Measurements from ENCODE around the gene RGS14. TPM values are rescaled to one million over a fixed set of nuclear protein-coding genes. Genes with fewer than 3 reads are reported as not detected.

RGS14 gene
- 10 to 100 TPM; 42.8 to 43.5 TPM for total RNA-seq

GRCh38 chr5:177357459-177358351, at the start of gene RGS14:
Gene RGS14 (plus strand): TSS chr5:177357924. CDS start chr5:177358025, 101 bp downstream.
- CTCF ChIA-PET: interaction anchor here (0.7 to 3.8 kb wide), 8 partner anchors 11 to 74 kb away, joined by 3 to 16 read pairs (median 5); no protein-coding TSS in a partner anchor
- POLR2A ChIA-PET: interaction anchor here (1.2 kb wide), 1 partner anchor 8 kb away, joined by 3 read pairs; no protein-coding TSS in a partner anchor

DNA sequence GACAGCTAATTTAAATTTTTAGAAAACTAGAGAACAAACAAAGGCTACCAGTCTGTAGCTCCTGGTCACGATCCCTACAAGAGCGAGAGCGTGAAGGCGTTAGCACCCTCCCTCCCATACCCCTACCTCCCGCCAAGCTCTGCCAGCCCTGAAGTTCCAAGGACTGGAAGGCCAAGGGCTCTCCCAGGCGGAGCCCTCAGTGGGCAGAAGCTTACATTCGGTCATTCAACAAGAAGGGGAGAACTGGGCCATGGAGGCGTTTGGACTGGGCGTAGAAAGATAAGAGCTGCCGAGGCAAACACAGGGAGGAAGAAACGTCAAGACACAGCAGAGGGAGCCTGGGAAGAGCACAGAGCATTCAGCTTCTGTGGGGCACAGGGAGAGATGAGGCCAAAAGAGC, 49.0 kb upstream of the RGS14 start:
- CTCF ChIA-PET: interaction anchor here (0.9 to 3.7 kb wide), 14 partner anchors 9 to 198 kb away, joined by 3 to 27 read pairs (median 8); partner anchors contain the start of genes LMAN2 and PRR7

GRCh38 chr5:177309351-177310191, 48.2 kb upstream of the RGS14 start:
- CTCF ChIA-PET: interaction anchor here (0.6 to 3.7 kb wide), 33 partner anchors 9 to 199 kb away, joined by 3 to 27 read pairs (median 4); partner anchors contain the start of genes LMAN2, PDLIM7, PRR7 and SLC34A1

More for the DNA sequence above, 49.0 kb upstream of the RGS14 start:
- POLR2A ChIA-PET: interaction anchor here (0.7 kb wide), 1 partner anchor 126 kb away, joined by 5 read pairs; no protein-coding TSS in a partner anchor

DNA sequence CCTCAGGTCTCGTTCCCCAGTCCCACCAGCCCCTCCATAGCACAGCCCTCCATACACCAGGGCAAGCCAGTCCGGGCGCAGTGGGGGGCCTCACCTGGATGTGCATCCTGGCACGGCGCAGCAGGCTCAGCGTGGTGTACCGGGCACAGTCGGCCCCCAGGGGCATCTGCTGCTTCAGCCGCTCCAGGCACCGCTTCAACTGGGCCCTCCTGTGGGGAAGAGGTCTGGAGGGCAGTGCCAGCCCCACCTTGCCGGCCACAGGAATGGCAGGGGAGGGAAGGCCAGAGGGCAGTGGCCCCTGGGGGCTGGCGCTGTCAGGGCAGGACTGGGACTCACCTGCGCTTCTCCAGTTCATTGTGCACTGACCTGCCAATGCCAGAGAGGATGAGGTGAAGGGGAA, 47.4 kb upstream of the RGS14 start:
- ChIA-PET POLR2A (no interaction called here), CTCF (interaction anchor here (0.6 to 3.7 kb wide), 31 partner anchors 8 to 200 kb away, joined by 3 to 27 read pairs (median 4); partner anchors contain the start of genes LMAN2, PDLIM7 and PRR7)

More at GRCh38 chr5:177309351-177310191, 48.2 kb upstream of the RGS14 start:
- POLR2A ChIA-PET: no interaction called here

DNA sequence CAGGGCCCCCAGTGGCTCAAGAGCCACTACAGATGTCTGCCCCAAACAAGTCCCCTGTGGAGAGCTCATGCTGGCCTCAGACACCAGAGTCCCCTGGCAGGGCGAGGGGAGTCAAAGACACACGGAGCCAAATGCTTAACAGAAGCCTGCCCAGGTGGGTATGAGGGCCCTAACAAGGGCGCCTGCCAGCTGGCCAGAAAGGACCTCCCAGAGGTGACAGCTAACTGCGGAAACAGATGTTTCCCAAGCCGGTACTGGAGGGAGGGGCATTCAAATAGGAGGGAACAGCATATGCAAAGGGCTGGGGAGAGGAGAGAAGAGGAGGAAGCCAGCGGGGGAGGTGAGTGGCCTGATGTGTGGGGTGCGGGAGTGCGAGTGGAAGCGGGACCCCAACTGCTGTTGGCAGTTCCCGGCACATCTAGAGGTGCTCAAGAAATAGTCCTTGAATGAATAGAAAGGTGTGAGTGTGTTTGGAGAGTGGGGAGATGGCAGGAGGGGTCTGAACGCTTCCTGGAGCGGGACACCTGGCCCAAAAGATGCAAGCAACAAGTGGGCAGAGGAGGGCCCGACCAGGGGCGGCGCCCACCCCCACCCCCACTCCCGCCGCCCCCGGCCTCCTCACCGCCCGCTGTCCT, 46.9 kb upstream of the RGS14 start:
- ChIA-PET POLR2A (interaction anchor here (0.6 to 1.5 kb wide), 2 partner anchors 162 to 187 kb away, joined by 3 to 4 read pairs; partner anchors contain the start of gene PDLIM7), CTCF (interaction anchor here (0.6 to 3.7 kb wide), 13 partner anchors 18 to 197 kb away, joined by 3 to 27 read pairs (median 6); no protein-coding TSS in a partner anchor)

DNA sequence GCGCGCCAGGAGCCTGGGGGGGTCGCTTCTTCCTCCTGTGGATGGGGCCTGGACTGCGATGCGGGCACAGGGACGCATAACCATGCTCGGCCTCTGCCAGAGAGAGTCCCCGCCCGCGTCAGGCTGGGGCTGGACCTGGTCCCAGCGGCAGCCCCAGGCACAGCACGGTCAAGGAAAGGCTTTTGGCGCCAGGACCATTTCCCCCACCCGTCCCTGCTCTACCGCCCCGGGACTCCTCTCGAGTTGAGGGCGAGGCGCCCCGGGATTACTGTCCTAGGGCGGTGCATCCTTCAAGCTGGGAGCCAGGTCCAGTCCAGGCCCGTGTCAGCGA, 46.4 kb upstream of the RGS14 start:
- ChIA-PET POLR2A (interaction anchor here (0.6 to 1.5 kb wide), 2 partner anchors 161 to 186 kb away, joined by 3 to 4 read pairs; partner anchors contain the start of gene PDLIM7), CTCF (interaction anchor here (3.7 to 5.3 kb wide), 2 partner anchors 79 to 92 kb away, joined by 20 to 21 read pairs; no protein-coding TSS in a partner anchor)

- ChIA-PET POLR2A (interaction anchor here (0.6 to 1.5 kb wide), 3 partner anchors 60 to 186 kb away, joined by 3 to 4 read pairs (median 4); partner anchors contain the start of gene PDLIM7), CTCF (interaction anchor here (0.7 to 5.3 kb wide), 6 partner anchors 9 to 120 kb away, joined by 3 to 21 read pairs (median 6); partner anchors contain the start of genes PRELID1 and RAB24)
These were observed 45.7 kb upstream of the RGS14 start, which contains the start of gene MXD3 for GRCh38 chr5:177311723-177312648. Gene MXD3 (minus strand): TSS chr5:177311898. CDS start chr5:177311830, 68 bp downstream.

- CTCF ChIA-PET: interaction anchor here (0.7 to 5.3 kb wide), 8 partner anchors 9 to 160 kb away, joined by 3 to 21 read pairs (median 4); partner anchors contain the start of genes PRELID1 and RAB24
- POLR2A ChIA-PET: interaction anchor here (0.7 to 1.5 kb wide), 3 partner anchors 14 to 185 kb away, joined by 3 to 10 read pairs (median 4); partner anchors contain the start of gene PDLIM7
These were observed 45.0 kb upstream of the RGS14 start for GRCh38 chr5:177312649-177313181.

- POLR2A ChIA-PET: interaction anchor here (0.7 to 1.2 kb wide), 3 partner anchors 14 to 190 kb away, joined by 3 to 4 read pairs (median 4); no protein-coding TSS in a partner anchor
- CTCF ChIA-PET: interaction anchor here (0.6 to 5.3 kb wide), 6 partner anchors 10 to 354 kb away, joined by 3 to 21 read pairs (median 4); partner anchors contain the start of genes PRELID1 and RAB24
These were observed 44.0 kb upstream of the RGS14 start for GRCh38 chr5:177313561-177314259.

DNA sequence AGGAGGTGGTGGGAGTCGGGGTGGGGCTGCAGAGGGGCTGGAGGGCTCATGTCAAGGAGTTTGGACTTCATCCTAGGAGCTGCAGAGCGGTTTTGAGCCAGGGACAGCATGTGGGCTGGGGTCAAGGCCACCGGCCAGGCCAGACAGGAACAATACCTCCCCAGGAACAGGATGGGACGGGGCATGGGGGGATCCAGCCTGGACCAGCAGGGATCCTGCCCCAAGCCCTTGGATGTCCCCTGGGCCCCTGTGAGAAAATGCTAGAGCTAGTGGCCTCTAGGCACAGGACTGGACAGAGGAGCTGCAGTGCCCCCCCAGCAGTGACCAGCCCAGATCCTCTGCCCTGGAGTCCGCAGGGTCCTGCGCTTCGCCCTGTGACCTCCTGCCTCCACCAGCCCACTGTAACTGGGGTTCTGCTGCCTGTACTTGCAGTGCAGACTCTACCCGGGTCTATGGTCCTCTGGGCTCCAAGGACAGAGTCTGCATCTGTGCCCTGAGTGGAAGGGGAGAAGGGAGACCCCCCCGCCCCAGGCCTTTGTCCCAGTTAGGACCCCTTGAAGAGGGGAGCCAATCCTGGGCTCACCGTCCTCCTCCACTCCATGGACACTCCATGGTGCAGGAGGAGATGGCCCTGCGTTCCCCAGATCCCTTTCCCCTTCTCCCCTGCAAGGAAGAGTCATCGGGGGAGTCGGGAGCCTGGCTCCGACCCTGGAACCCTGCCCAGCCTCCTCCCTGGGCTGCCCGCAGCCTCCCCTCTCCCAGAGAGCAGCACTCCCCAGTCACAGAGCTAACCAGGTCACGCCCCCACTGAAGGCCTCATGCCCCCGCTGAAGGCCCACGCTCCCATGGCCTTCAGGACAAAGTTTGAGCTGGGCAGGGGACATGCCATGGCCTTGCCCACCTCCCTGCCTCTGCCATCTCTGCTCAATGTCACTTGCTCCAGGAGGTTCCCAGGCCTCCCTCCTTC, 43.1 kb upstream of the RGS14 start:
- ChIA-PET POLR2A (no interaction called here), CTCF (interaction anchor here (0.6 to 5.3 kb wide), 5 partner anchors 13 to 355 kb away, joined by 3 to 21 read pairs (median 4); no protein-coding TSS in a partner anchor)

DNA sequence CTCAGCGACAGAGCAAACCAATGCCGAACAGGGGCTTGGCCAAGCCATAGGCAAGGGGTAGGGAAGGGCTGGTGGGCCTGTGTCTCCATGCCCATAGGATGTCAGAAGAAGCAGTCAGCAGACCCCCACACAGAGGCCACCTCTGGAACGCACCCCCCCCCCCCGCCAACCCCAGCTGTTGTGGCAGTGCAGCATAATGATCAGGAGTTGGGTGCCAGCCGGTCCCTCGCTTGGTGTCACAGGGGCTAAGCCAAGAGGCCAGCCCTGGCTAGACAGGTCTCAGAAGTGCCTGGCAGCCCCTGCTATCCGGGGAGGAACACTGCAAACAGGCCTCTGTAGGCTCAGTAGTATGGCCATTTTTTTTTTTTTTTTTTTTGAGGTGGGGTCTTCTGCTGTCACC, 42.3 kb upstream of the RGS14 start:
- CTCF ChIA-PET: interaction anchor here (1.4 to 5.3 kb wide), 3 partner anchors 12 to 88 kb away, joined by 3 to 23 read pairs (median 21); no protein-coding TSS in a partner anchor
- POLR2A ChIA-PET: no interaction called here

- ChIA-PET CTCF (interaction anchor here (0.7 to 5.3 kb wide), 6 partner anchors 11 to 139 kb away, joined by 3 to 23 read pairs (median 3); no protein-coding TSS in a partner anchor), POLR2A (no interaction called here)
These were observed 41.7 kb upstream of the RGS14 start for GRCh38 chr5:177316005-177316404.

GRCh38 chr5:177317959-177318377, 39.8 kb upstream of the RGS14 start:
- ChIA-PET POLR2A (no interaction called here), CTCF (interaction anchor here (0.6 to 4.8 kb wide), 20 partner anchors 8 to 140 kb away, joined by 3 to 23 read pairs (median 4); partner anchors contain the start of genes PRELID1 and RAB24)

DNA sequence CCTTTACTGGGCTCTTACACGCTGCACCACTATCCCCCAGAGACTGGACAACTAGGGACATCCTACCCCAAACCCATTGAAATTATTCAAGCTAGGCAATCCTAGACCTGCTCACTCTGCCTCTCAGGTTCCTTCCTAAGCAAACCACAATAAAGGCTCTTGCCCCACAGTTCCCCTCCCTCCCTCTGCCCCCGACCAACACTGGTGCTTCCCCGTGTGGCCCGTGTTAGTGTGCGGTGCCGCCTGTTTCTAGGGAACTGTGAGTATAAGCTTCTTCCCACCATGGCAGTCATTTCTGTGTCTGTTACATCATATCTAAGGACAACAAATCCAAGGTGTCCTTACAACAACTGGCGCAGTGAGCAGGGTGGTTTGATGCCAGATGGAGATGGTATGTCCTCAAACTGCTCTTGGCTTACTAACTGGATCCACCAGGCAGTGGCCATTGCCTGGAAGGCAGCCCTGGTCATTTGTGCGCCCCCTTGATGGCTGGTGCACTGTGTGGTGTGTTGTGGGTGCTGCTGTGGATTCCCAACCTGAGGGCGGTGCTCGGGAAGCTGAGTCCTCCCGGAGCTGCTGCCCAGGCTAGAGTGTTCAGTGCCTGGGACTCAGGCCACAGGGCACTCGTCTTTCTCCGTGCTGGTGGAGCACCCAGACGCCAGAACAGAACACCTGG, 37.7 kb upstream of the RGS14 start:
- ChIA-PET POLR2A (no interaction called here), CTCF (interaction anchor here (1.1 to 4.8 kb wide), 5 partner anchors 8 to 181 kb away, joined by 4 to 23 read pairs (median 6); no protein-coding TSS in a partner anchor)
